Endothelial cell of umbilical vein (primary cell): ENCODE results near the gene CCDC85B. TPM values are rescaled to one million over a fixed set of nuclear protein-coding genes. Genes with fewer than 3 reads are reported as not detected.

Experiments used
- BruUV-seq: library from RNA; stranded (reverse); fragments of 400-500 nt; replicated peaks from 2 replicates; lab custom pipeline; 2021; lab: Mats Ljungman, UMichigan
- CTCF ChIA-PET: fragments of 300-600, 350-600 bp; sonication (Branson Sonifier 250); formaldehyde crosslinking; loops from one replicate; lab custom pipeline; 2021; ENCODE audit warnings: antibody characterized with exemption, inconsistent platforms; lab: Charles Lee
- POLR2A ChIA-PET: fragments of 300-600, 350-600 bp; sonication (Branson Sonifier 250); formaldehyde crosslinking; loops from one replicate; lab custom pipeline; 2021; ENCODE audit warnings: antibody characterized with exemption, inconsistent platforms; lab: Charles Lee
- DNase-seq: peaks from one replicate; pipeline ENCODE4 v3.0.0-alpha.2; 2011; ENCODE audit warnings: low read depth, low spot score
- FAIRE-seq: peaks from 2 replicates; lab custom pipeline; 2011; peaks lifted over from hg19 to GRCh38; lab: Jason Lieb, UNC
- H2AFZ ChIP-seq: 2 replicates; pipeline ENCODE4 v1.6.0; 2012; ENCODE audit warnings: low read depth, low read length, control low read depth, inconsistent platforms
- H3K27ac ChIP-seq: 2 replicates; pipeline ENCODE4 v1.5.1; 2011; ENCODE audit warnings: low read depth, mild to moderate bottlenecking, control low read depth, low read length, moderate library complexity; ENCODE audit not compliant: insufficient read depth
- H3K27me3 ChIP-seq, 2 experiments: 2 replicates each; pipeline versions ENCODE4 v1.6.0 to v1.6.1; 2011; ENCODE audit warnings: low read length in 2 of 2, mixed read lengths in 1 of 2; ENCODE audit not compliant: control insufficient read depth in 2 of 2, insufficient read depth in 2 of 2
- H3K36me3 ChIP-seq, 2 experiments: 2 replicates in 1 of 2; 3 replicates in 1 of 2; pipeline ENCODE4 v1.5.1; 2011; ENCODE audit warnings: low read length in 2 of 2, mild to moderate bottlenecking in 1 of 2, moderate library complexity in 1 of 2; ENCODE audit not compliant: control insufficient read depth in 2 of 2, insufficient read depth in 2 of 2; ENCODE audit errors: extremely low read depth in 1 of 2
- H3K4me1 ChIP-seq: 3 replicates; pipeline ENCODE4 v1.5.1; 2011; ENCODE audit warnings: mild to moderate bottlenecking, low read length; ENCODE audit not compliant: control insufficient read depth, insufficient read depth; ENCODE audit errors: extremely low read depth
- H3K4me2 ChIP-seq: 2 replicates; pipeline ENCODE4 v1.6.1; 2011; ENCODE audit warnings: low read length, control low read depth, mixed read lengths; ENCODE audit not compliant: insufficient read depth
- H3K4me3 ChIP-seq, 3 experiments: fragments of 200-600 bp in 1 of 3; sonication (generic), shearing (Covaris generic) in 1 of 3; replicated peaks in 1 of 3; 2 replicates each; pipeline ENCODE4 v1.5.1; 2011 to 2016; ENCODE audit warnings: control low read depth in 3 of 3, low read length in 3 of 3, mild to moderate bottlenecking in 2 of 3, inconsistent platforms in 1 of 3, low read depth in 1 of 3, moderate library complexity in 1 of 3; ENCODE audit not compliant: insufficient read depth in 1 of 3
- H3K79me2 ChIP-seq: 2 replicates; pipeline ENCODE4 v1.6.0; 2012; ENCODE audit warnings: low read length, inconsistent platforms; ENCODE audit not compliant: control insufficient read depth, insufficient read depth
- H3K9ac ChIP-seq: replicated peaks from 2 replicates; pipeline ENCODE3; 2011; ENCODE audit warnings: low read length, control low read depth; ENCODE audit not compliant: insufficient read depth; ENCODE audit errors: extremely low read depth
- H3K9me1 ChIP-seq: replicated peaks from 3 replicates; pipeline ENCODE4 v1.6.0; 2011; ENCODE audit warnings: mild to moderate bottlenecking, low read length; ENCODE audit not compliant: control insufficient read depth, insufficient read depth; ENCODE audit errors: extremely low read depth
- H3K9me3 ChIP-seq: replicated peaks from 2 replicates; pipeline ENCODE4 v1.5.1; 2012; ENCODE audit warnings: low read length, inconsistent platforms; ENCODE audit not compliant: control insufficient read depth, insufficient read depth
- H4K20me1 ChIP-seq: replicated peaks from 2 replicates; pipeline ENCODE3; 2011; ENCODE audit warnings: mild to moderate bottlenecking, low read length; ENCODE audit not compliant: control insufficient read depth, insufficient read depth; ENCODE audit errors: extremely low read depth
- EZH2 ChIP-seq: IDR thresholded peaks from 2 replicates; pipeline ENCODE4 v1.6.1; 2012; ENCODE audit warnings: borderline replicate concordance, low read depth, mild to moderate bottlenecking, moderate library complexity, low read length, inconsistent platforms; ENCODE audit not compliant: severe bottlenecking
- FOS ChIP-seq: IDR thresholded peaks from 2 replicates; pipeline ENCODE4 v1.6.1; 2011; ENCODE audit warnings: mild to moderate bottlenecking, low read length, moderate library complexity, borderline replicate concordance; ENCODE audit not compliant: insufficient read depth
- GATA2 ChIP-seq: IDR thresholded peaks from 2 replicates; pipeline ENCODE4 v1.7.0; 2011; ENCODE audit warnings: low read depth, mild to moderate bottlenecking, moderate library complexity, mixed read lengths, low read length; ENCODE audit not compliant: insufficient read length, insufficient read depth
- JUN ChIP-seq: IDR thresholded peaks from 2 replicates; pipeline ENCODE4 v1.6.1; 2011; ENCODE audit warnings: borderline replicate concordance, low read depth; ENCODE audit not compliant: insufficient read length, insufficient read depth
- MYC ChIP-seq: IDR thresholded peaks from one replicate; pipeline ENCODE4 v1.6.1; 2011; ENCODE audit warnings: mild to moderate bottlenecking, low read depth, low read length
- POLR2A ChIP-seq: IDR thresholded peaks from 2 replicates; pipeline ENCODE4 v1.6.1; 2012; ENCODE audit warnings: low read depth, mild to moderate bottlenecking, control low read depth, low read length
- POLR2AphosphoS5 ChIP-seq: IDR thresholded peaks from 2 replicates; pipeline ENCODE4 v1.6.1; 2012; ENCODE audit warnings: low read depth, mild to moderate bottlenecking, control low read depth, low read length, moderate library complexity; ENCODE audit not compliant: insufficient read depth
- dilution Hi-C: fragments of 300-500 bp; cut with MboI; formaldehyde crosslinking; loops from one replicate; pipeline ENCODE4 v1.15.0; 2019; ENCODE audit warnings: low sequenced_read_pairs; ENCODE audit not compliant: extremely low pct_ligation_motif_present
- intact Hi-C: fragments of 100-400 bp; cut with micrococcal nuclease; formaldehyde crosslinking; loops from one replicate; pipeline ENCODE4 v1.10.0; 2022
- polyA plus RNA-seq, 4 experiments: library from polyadenylated mRNA; depleted of rRNA in 3 of 4; stranded (reverse) in 3 of 4; unstranded in 1 of 4; fragments of >200 nt; gene quantifications; 2 replicates each; pipeline versions ENCODE4 v1.2.1 to v1.2.3, GENCODE V29; 2011 to 2012; ENCODE audit warnings: missing spikeins in 1 of 4
- total RNA-seq: library from RNA; stranded (reverse); gene quantifications from 2 replicates; pipeline ENCODE4 v1.2.3, GENCODE V29; 2021
- TF ChIP-seq, protein P1 (sequence below): IDR thresholded peaks from 2 replicates; pipeline ENCODE4 v1.6.1; 2011; ENCODE audit not compliant: insufficient read depth, insufficient read length
- TF ChIP-seq, protein P2 (sequence below), 2 donors: IDR thresholded peaks; 1 replicate in 1 of 2; 2 replicates in 1 of 2; pipeline ENCODE4 v1.5.1; 2011; ENCODE audit warnings: low read length in 2 of 2, mild to moderate bottlenecking in 2 of 2, moderate library complexity in 2 of 2, control low read depth in 1 of 2, inconsistent platforms in 1 of 2, low read depth in 1 of 2; ENCODE audit not compliant: insufficient read depth in 1 of 2; ENCODE audit errors: extremely low read depth in 1 of 2

Gene CCDC85B
- total and polyA plus RNA-seq, 2 donors (not counting 3 experiments of a cell fraction or from before 2014, with no cell fraction given): 105 to 107 TPM

DNA sequence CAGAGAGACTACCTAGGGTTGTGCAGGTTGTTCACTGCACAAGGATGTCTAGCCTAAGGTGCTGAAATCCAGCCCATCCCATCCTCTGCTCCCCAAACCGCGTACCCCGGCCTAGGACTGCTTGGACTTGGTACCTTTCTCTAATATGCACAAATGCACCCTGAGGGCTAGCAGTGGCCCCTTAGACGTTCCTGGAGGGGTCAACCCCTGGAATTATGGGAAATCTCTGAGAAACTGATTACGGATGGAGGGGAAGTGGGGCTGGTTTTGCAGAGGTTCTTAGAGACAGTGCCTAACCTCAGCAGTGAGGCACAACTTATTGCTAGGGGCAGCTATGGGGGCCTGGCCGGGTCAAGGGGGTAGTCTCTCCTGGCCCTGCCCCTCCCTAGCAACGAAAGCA lies 25.9 kb downstream of the CCDC85B start:
- Histone ChIP-seq H3K9me3 (no peaks in the 10 kb centered on the region), H3K4me1 (peaks cover 67% of the 10 kb centered on the region), H3K27ac (peak overlapping the region; percentile 92), H3K9ac (peak overlapping the region; percentile 71), H4K20me1 (no peaks in the 10 kb centered on the region), H3K4me3 (peak overlapping the region in 1 of 3 experiments; percentile 5), H2AFZ (no peak overlapping the region), H3K4me2 (peak overlapping the region; percentile 69), H3K36me3 (no peaks in the 10 kb centered on the region), H3K27me3 (no peaks in the 10 kb centered on the region), H3K79me2 (peaks cover 37% of the 10 kb centered on the region), H3K9me1 (no peaks in the 10 kb centered on the region)
- dilution Hi-C loops: no loop called here
- TF ChIP-seq, protein P1, sequence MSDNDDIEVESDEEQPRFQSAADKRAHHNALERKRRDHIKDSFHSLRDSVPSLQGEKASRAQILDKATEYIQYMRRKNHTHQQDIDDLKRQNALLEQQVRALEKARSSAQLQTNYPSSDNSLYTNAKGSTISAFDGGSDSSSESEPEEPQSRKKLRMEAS: no peak
- TF ChIP-seq JUN: no peak
- no peak for TF ChIP-seq FOS
- no peak for TF ChIP-seq POLR2AphosphoS5
- TF ChIP-seq, protein P2, sequence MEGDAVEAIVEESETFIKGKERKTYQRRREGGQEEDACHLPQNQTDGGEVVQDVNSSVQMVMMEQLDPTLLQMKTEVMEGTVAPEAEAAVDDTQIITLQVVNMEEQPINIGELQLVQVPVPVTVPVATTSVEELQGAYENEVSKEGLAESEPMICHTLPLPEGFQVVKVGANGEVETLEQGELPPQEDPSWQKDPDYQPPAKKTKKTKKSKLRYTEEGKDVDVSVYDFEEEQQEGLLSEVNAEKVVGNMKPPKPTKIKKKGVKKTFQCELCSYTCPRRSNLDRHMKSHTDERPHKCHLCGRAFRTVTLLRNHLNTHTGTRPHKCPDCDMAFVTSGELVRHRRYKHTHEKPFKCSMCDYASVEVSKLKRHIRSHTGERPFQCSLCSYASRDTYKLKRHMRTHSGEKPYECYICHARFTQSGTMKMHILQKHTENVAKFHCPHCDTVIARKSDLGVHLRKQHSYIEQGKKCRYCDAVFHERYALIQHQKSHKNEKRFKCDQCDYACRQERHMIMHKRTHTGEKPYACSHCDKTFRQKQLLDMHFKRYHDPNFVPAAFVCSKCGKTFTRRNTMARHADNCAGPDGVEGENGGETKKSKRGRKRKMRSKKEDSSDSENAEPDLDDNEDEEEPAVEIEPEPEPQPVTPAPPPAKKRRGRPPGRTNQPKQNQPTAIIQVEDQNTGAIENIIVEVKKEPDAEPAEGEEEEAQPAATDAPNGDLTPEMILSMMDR (IDR thresholded peaks at IDR 0.05; ENCODE audit: extremely low read depth in 1 of 2, insufficient read depth in 1 of 2, low read depth in 1 of 2, low read length in 2 of 2): no peak
- no peak for TF ChIP-seq GATA2
- TF ChIP-seq EZH2: no peak
- no peak for TF ChIP-seq POLR2A
- TF ChIP-seq MYC: no peak
- FAIRE-seq: no peak
- CTCF ChIA-PET: interaction anchor here (0.8 to 4.9 kb wide), 8 partner anchors 9 to 136 kb away, joined by 3 to 73 read pairs (median 4); partner anchors contain the start of genes CCDC85B, FIBP and FOSL1
- POLR2A ChIA-PET: interaction anchor here (1.1 to 2.0 kb wide), 4 partner anchors 17 to 26 kb away, joined by 4 to 28 read pairs (median 12); partner anchors contain the start of genes CCDC85B, FIBP and FOSL1
- no peak for DNase-seq
- no TSS peak for BruUV-seq
- intact Hi-C loops: loop anchor here (5.0 kb wide), 1 partner anchor 136 kb away; the partner anchor contains the start of gene SF3B2
